ENCODE data around the gene FLYWCH1. TPM values are rescaled to one million over a fixed set of nuclear protein-coding genes. Genes with fewer than 3 reads are reported as not detected.

Gene FLYWCH1
- total RNA-seq, 4 donors from 2014 or later, result 33.8 to 61.6 (median 46.8) TPM

DNA sequence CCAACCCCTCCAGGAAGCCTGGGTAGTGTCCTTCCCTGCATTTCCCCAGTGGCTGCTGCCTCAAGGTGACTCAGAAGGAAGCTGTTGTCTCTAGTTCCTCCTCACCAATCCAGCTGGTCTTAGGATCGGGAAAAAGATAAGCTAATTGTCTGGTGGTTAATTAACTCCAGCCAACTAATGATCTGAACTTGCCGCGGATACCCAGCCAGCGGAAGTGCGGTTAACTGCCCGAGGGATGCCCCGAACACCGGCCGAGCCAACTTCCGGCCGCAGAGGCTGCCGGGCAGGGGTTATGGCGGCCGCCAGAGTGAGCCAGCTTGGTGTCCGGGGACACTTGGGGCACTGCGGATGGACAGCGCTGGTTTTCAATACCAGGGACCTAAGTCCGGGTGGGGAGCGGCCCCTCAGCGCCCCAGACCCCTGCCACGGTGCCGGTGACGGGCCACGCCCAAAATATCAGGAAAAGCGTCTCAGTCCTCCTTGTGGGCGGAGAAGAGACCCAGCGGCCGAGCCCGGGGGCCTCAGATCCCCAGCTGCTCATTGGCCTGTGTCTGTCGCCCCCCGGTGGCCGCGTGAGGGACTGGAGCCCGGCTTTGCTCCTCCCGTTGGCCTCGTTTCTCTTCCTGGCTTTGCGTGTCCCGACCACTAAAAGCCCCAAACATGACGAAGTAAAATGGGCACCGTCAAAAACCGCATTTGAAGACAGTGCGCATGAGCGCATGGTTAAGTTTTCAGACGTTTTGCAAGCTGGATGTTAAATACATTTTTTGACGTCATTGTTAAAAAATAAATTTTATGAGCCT is 43.5 kb upstream of the FLYWCH1 start:
- intact Hi-C loops (cut with DNase I), result loop anchor here (10.0 kb wide), 1 partner anchor 153 kb away; no protein-coding TSS in a partner anchor
- H3K27ac ChIP-seq (replicated peaks in 1 of 4), result peak overlapping the region; percentile 88 to 91 (median 90)
- no peaks in the 10 kb centered on the region for H3K9me3 ChIP-seq
- peaks cover 6 to 12% (median 9%) of the 10 kb centered on the region in 4 donors for H3K4me1 ChIP-seq
- TF ChIP-seq POLR2A (IDR thresholded peaks at IDR 0.05; ENCODE audit: low read depth) (peak; percentile 59), POLR2AphosphoS5 (IDR thresholded peaks at IDR 0.05) (peak; percentile 82 to 83), EP300 (IDR thresholded peaks at IDR 0.05) (no peak)
- TF ChIP-seq, protein P1, sequence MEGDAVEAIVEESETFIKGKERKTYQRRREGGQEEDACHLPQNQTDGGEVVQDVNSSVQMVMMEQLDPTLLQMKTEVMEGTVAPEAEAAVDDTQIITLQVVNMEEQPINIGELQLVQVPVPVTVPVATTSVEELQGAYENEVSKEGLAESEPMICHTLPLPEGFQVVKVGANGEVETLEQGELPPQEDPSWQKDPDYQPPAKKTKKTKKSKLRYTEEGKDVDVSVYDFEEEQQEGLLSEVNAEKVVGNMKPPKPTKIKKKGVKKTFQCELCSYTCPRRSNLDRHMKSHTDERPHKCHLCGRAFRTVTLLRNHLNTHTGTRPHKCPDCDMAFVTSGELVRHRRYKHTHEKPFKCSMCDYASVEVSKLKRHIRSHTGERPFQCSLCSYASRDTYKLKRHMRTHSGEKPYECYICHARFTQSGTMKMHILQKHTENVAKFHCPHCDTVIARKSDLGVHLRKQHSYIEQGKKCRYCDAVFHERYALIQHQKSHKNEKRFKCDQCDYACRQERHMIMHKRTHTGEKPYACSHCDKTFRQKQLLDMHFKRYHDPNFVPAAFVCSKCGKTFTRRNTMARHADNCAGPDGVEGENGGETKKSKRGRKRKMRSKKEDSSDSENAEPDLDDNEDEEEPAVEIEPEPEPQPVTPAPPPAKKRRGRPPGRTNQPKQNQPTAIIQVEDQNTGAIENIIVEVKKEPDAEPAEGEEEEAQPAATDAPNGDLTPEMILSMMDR (IDR thresholded peaks at IDR 0.05), result peak in 2 of 3 experiments; percentile 97 to 98
- H3K27me3 ChIP-seq, result peaks cover 0 to 5% (median 0%) of the 10 kb centered on the region in 4 donors
- no peaks in the 10 kb centered on the region for H3K36me3 ChIP-seq
- peak; percentile 98 for DNase-seq (ENCODE audit: extremely low spot score)
- 1% methylated on average over 23 of the region's 45 CpGs for whole genome bisulfite sequencing
- H3K4me3 ChIP-seq, result peak overlapping the region; percentile 67 to 75 (median 68)

DNA sequence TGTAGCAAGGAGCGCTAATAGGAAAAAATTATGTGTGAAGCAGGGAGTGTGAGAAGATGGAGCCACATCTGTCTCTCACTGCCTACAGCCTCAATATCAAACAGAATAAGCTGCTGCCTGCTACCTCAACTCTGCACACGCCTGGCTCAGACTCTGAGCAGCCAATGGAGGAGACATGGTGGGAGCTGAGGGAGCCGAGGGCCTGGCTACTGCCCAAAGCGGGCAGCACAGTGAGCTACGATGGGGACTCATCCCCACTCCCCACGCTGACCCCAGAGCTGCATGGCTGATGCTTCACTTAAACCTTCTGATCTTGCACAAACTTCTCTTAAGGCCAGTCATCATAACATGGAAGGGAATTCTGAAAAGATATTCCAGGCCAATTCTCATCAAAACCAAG is 39.8 kb upstream of the FLYWCH1 start:
- Histone ChIP-seq H3K36me3 (no peaks in the 10 kb centered on the region), H3K9me3 (no peaks in the 10 kb centered on the region), H3K4me1 (peaks cover 11 to 19% (median 17%) of the 10 kb centered on the region in 4 donors), H3K27ac (replicated peaks in 1 of 4) (no peak overlapping the region), H3K27me3 (peaks cover 0 to 10% (median 0%) of the 10 kb centered on the region in 4 donors), H3K4me3 (no peak overlapping the region)
- TF ChIP-seq EP300 (IDR thresholded peaks at IDR 0.05), result no peak
- no peak for TF ChIP-seq POLR2A (IDR thresholded peaks at IDR 0.05; ENCODE audit: low read depth)
- TF ChIP-seq, protein P1 (IDR thresholded peaks at IDR 0.05), result no peak
- no peak for TF ChIP-seq POLR2AphosphoS5 (IDR thresholded peaks at IDR 0.05)
- 85% methylated on average over 6 of the region's 6 CpGs for WGBS
- intact Hi-C loops (cut with DNase I), result no loop called here
- no peak for DNase-seq (ENCODE audit: extremely low spot score)

DNA sequence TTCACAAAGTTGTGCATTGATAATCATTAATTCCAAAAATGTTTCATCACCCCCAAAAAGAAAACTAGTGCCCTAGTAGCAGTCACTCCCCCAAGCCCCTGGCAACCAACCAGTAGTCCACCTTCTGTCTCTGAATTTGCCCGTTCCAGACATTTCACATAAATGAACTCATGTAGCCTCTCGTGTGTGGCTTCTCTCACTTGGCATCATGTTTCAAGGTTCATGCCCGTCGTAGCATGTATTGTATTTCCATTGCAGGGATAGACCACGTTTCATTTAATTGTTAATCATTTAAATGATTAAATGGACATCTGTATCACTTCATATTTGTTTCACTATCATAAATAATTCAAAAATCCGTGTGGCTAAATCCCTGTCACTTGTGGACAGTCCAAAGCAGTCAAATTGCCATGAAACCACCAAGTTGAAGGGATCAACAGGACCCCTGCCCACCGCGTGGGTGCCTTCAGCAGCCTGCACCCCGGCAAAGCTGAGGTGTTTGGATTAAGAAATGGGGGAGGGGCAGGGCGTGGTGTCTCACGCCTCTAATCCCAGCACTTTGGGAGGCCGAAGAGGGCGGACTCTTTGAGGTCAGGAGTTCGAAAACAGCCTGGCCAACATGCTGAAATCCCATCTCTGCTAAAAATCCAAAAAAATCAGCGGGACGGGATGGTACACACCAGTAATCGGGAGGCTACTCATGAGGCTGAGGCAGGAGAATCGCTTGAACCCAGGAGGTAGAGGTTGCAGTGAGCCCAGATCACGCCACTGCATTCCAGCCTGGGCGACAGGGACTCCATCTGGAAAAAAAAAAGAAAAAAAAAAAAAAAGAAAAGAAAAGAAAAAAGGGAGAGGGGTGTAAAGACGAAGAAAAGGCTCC is 37.5 kb upstream of the FLYWCH1 start:
- no peak for DNase-seq (ENCODE audit: extremely low spot score)
- peaks cover 5 to 8% (median 7%) of the 10 kb centered on the region in 4 donors for H3K4me1 ChIP-seq
- intact Hi-C loops (cut with DNase I), result loop anchor here (2.0 kb wide), 1 partner anchor 45 kb away; no protein-coding TSS in a partner anchor

DNA sequence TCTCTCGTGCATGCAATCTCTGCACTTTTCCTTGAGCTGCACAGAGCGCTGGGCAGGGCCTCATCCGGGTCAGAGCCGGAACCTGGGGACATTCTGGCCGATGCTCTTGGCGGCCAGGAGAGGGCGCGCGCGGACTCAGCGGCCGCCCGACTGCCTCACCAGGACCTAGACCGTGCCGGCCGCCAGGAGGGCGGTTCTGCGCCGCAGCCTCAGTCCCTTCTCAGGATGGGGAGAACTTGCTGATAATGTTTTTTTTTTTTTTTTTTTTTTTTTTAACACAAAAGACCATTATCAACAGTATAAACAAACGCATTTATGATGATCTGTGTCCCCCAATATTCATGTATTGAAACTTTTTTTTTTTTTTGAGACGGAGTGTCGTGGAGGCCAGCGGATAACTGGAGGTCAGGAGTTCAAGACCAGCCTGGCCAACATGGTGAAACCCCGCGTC is 36.8 kb upstream of the FLYWCH1 start:
- Histone ChIP-seq H3K27ac (replicated peaks in 1 of 4) (no peak overlapping the region), H3K4me1 (peaks cover 5 to 8% (median 7%) of the 10 kb centered on the region in 4 donors), H3K36me3 (no peaks in the 10 kb centered on the region), H3K4me3 (no peak overlapping the region), H3K9me3 (no peaks in the 10 kb centered on the region), H3K27me3 (peaks cover 0 to 10% (median 0%) of the 10 kb centered on the region in 4 donors)
- 14% methylated on average over 25 of the region's 25 CpGs for WGBS
- TF ChIP-seq POLR2A (IDR thresholded peaks at IDR 0.05; ENCODE audit: low read depth), result no peak
- peak; percentile 47 to 78 for TF ChIP-seq POLR2AphosphoS5 (IDR thresholded peaks at IDR 0.05)
- TF ChIP-seq EP300 (IDR thresholded peaks at IDR 0.05), result no peak
- TF ChIP-seq, protein P1 (IDR thresholded peaks at IDR 0.05), result peak; percentile 87 to 97 (median 92)
- DNase-seq (ENCODE audit: extremely low spot score), result no peak
- intact Hi-C loops (cut with DNase I), result loop anchor here (2.0 kb wide), 1 partner anchor 44 kb away; no protein-coding TSS in a partner anchor

More for the DNA sequence above, 37.5 kb upstream of the FLYWCH1 start:
- H3K27me3 ChIP-seq, result peaks cover 0 to 10% (median 0%) of the 10 kb centered on the region in 4 donors
- no peaks in the 10 kb centered on the region for H3K9me3 ChIP-seq
- 58% methylated on average over 21 of the region's 21 CpGs for WGBS
- no peak overlapping the region for H3K27ac ChIP-seq (replicated peaks in 1 of 4)
- no peak overlapping the region for H3K4me3 ChIP-seq
- TF ChIP-seq EP300 (IDR thresholded peaks at IDR 0.05), result no peak
- TF ChIP-seq, protein P1 (IDR thresholded peaks at IDR 0.05), result no peak
- no peak for TF ChIP-seq POLR2AphosphoS5 (IDR thresholded peaks at IDR 0.05)
- TF ChIP-seq POLR2A (IDR thresholded peaks at IDR 0.05; ENCODE audit: low read depth), result no peak
- no peaks in the 10 kb centered on the region for H3K36me3 ChIP-seq
